SJCRH30 (cell line): ENCODE measurements around the gene DAPP1. TPM values are rescaled to one million over a fixed set of nuclear protein-coding genes. Genes with fewer than 3 reads are reported as not detected.

Source experiments
- DNase-seq, 2 experiments: peaks; one replicate each; pipeline ENCODE4 v3.0.0-alpha.2; 2015 to 2020
- H3K27ac ChIP-seq: fragments of 250-450 bp; sonication (Bioruptor Pico); 2 replicates; pipeline ENCODE4 v1.5.1; 2020; ENCODE audit warnings: mild to moderate bottlenecking, moderate library complexity
- H3K27me3 ChIP-seq: fragments of 250-450 bp; sonication (Bioruptor Pico); 2 replicates; pipeline ENCODE4 v1.5.1; 2020; ENCODE audit warnings: mild to moderate bottlenecking, moderate library complexity
- H3K36me3 ChIP-seq: fragments of 250-450 bp; sonication (Bioruptor Pico); 2 replicates; pipeline ENCODE4 v1.5.1; 2020; ENCODE audit warnings: mild to moderate bottlenecking, moderate library complexity
- H3K4me1 ChIP-seq: fragments of 250-450 bp; sonication (Bioruptor Pico); 2 replicates; pipeline ENCODE4 v1.5.1; 2020; ENCODE audit warnings: mild to moderate bottlenecking, moderate library complexity
- H3K4me3 ChIP-seq: fragments of 250-450 bp; sonication (Bioruptor Pico); 2 replicates; pipeline ENCODE4 v1.5.1; 2020; ENCODE audit warnings: mild to moderate bottlenecking, moderate library complexity
- H3K9me3 ChIP-seq: fragments of 250-450 bp; sonication (Bioruptor Pico); replicated peaks from 2 replicates; pipeline ENCODE4 v1.5.1; 2020; ENCODE audit warnings: mild to moderate bottlenecking, moderate library complexity
- total RNA-seq: library from RNA; depleted of rRNA; stranded (reverse); fragments of >200 nt; shearing (Covaris generic); gene quantifications from 2 replicates; pipeline ENCODE4 v1.2.3, GENCODE V29; 2014; rRNA removed

Gene DAPP1
- total RNA-seq, 1 experiment from 2014 or later = 0.49 TPM

DNA sequence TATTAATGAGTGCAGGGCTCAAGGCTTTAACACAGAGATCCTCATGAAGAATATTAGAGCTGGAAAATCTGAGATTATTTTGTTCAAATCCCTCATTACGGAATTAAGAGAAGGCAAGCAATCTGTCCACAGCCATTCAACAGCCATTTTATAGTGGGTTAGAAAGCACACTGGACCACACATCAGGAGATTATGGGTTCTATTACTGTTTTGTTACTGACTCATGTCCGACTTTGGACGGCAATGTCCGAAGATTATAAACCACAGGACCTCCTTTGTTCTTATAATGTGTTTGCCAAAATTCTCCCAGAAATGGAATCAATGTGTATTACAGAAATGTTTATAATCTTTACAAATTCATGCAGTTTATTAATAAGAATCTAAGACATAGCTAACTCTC, 69.5 kb downstream of the DAPP1 start:
- H3K4me1 ChIP-seq = no peaks in the 10 kb centered on the region
- no peak overlapping the region for H3K4me3 ChIP-seq
- peaks cover 29% of the 10 kb centered on the region for H3K36me3 ChIP-seq
- no peak overlapping the region for H3K27ac ChIP-seq
- no peaks in the 10 kb centered on the region for H3K9me3 ChIP-seq
- no peaks in the 10 kb centered on the region for H3K27me3 ChIP-seq
- no peak for DNase-seq

DNA sequence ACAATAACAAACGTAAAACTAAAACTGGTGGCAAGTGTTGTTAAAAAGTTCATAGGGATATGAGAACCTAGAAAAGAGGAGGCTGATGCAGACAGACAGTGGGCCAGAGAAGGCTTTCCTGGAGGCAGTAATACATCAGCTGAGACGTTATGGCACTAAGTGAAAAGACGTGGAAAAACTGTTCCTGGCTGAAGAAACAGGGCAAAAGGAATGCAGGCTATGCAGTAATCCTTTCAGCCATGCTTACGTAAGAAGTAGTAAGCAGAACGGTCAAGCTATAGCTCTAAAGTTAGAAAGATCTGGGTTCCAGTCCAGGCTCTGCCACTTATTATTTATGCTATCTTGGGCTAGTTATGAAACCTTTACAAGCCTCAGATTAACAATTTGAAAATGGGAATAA, 71.2 kb downstream of the DAPP1 start:
- H3K36me3 ChIP-seq = peaks cover 22% of the 10 kb centered on the region
- no peak overlapping the region for H3K4me3 ChIP-seq
- DNase-seq = no peak
- no peak overlapping the region for H3K27ac ChIP-seq
- no peaks in the 10 kb centered on the region for H3K27me3 ChIP-seq
- no peaks in the 10 kb centered on the region for H3K9me3 ChIP-seq
- H3K4me1 ChIP-seq = no peaks in the 10 kb centered on the region

DNA sequence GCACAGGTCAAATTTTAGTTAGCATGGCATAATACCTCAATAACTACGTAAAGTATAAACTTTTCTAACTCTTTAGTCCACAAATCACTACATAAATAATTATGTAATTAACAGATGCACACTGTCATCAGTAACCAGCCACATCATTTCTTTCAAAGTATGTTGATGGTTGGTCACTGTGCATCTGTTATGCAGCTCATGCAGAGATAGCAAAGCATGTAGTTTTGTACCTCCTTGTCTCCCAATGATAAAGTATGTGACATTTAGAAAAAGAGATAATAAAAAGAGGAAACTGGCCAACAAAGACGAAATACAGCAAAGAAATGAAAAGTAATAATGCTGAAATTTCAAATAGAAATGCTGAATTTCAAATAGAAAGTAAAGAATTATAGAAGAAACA, 74.7 kb downstream of the DAPP1 start:
- Histone ChIP-seq H3K27ac (no peak overlapping the region), H3K4me1 (peaks cover 8% of the 10 kb centered on the region; the same call in 1 of the 2 replicates), H3K27me3 (no peaks in the 10 kb centered on the region), H3K4me3 (no peak overlapping the region), H3K36me3 (peaks cover 3% of the 10 kb centered on the region; the same call in 1 of the 2 replicates), H3K9me3 (no peaks in the 10 kb centered on the region)
- DNase-seq = no peak

DNA sequence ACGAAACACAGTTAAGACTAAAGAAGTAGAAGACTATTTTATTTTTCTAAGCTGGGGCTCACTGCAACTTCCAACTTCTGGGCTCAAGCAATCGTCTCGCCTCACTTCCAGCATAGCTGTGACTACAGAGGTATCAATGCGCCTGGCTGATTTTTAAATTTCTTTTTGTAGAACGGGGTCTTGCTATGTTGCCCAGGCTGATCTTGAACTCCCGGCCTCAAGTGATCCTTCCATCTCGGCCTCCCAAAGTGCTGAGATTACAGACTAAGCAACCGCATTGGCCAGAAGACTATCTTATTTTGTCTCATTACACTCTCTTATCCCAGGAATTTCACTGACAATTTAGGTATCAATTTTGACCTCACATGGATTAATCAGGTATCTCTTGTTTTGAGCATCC, 76.4 kb downstream of the DAPP1 start:
- peaks cover 3% of the 10 kb centered on the region; the same call in 1 of the 2 replicates for H3K36me3 ChIP-seq
- no peak overlapping the region for H3K27ac ChIP-seq

DNA sequence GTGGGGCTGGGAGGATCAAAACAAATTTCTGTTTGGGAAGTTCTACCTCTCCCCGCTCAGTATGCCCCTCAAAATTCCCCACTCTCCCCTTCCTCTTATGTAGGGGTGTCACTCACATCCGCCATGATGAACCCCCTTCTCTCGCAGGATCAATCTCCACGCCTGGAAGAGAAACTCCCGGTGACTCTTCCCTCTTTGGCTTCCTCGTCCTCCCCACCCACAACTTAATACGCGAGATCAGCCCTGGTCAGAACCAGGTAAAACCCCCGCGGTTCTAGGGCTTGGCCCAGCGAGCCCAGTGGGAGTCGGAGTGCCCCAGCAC, 77.2 kb downstream of the DAPP1 start:
- H3K36me3 ChIP-seq = peaks cover 3% of the 10 kb centered on the region; the same call in 1 of the 2 replicates
- DNase-seq = peak in 1 of 2 experiments; percentile 1
- peak overlapping the region; percentile 68 for H3K27ac ChIP-seq
- no peaks in the 10 kb centered on the region for H3K9me3 ChIP-seq
- peak overlapping the region; percentile 98 for H3K4me3 ChIP-seq
- H3K4me1 ChIP-seq = peaks cover 8% of the 10 kb centered on the region; the same call in 1 of the 2 replicates
- H3K27me3 ChIP-seq = no peaks in the 10 kb centered on the region

More for the DNA sequence above, 76.4 kb downstream of the DAPP1 start:
- H3K27me3 ChIP-seq = no peaks in the 10 kb centered on the region
- H3K4me3 ChIP-seq = peak overlapping the region; percentile 98
- no peak for DNase-seq
- H3K9me3 ChIP-seq = no peaks in the 10 kb centered on the region
- peaks cover 8% of the 10 kb centered on the region; the same call in 1 of the 2 replicates for H3K4me1 ChIP-seq

- Histone ChIP-seq H3K27ac (peak within 1 kb of the TSS; percentile 68), H3K4me1 (peaks cover 8% of the 10 kb centered on the region; the same call in 1 of the 2 replicates), H3K36me3 (peaks cover 3% of the 10 kb centered on the region; the same call in 1 of the 2 replicates), H3K27me3 (no peaks in the 10 kb centered on the region), H3K9me3 (no peaks in the 10 kb centered on the region), H3K4me3 (peak within 1 kb of the TSS; percentile 98)
- peak; percentile 88 to 89 for DNase-seq
Measured at GRCh38 chr4:99894161-99894997, 77.8 kb downstream of the DAPP1 start, which contains the start of gene LAMTOR3. TSS of gene LAMTOR3 (minus strand) at chr4:99894427. CDS start at chr4:99893963, 464 bp downstream.

DNA sequence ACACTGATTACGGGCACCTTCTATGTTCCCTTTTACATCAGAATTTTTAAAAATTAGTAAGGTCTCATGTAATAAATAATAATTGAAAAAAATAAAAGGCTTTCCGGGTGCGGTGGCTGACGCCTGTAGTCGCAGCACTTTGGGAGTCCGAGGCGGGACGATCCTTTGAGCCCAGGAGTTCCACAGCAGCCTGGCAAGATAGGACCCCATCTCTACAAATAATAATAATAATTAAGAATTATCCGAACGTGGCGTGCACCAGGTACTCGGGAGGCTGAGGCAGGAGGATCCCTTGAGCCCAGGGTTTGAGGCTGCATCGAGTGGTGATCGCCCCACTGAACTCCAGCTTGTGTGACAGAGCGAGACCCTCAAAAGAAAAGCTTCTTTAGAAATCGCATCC, 78.4 kb downstream of the DAPP1 start:
- no peak for DNase-seq
- Histone ChIP-seq H3K4me3 (peak overlapping the region; percentile 98), H3K27ac (peak overlapping the region; percentile 48), H3K9me3 (no peaks in the 10 kb centered on the region), H3K4me1 (peaks cover 8% of the 10 kb centered on the region; the same call in 1 of the 2 replicates), H3K27me3 (no peaks in the 10 kb centered on the region), H3K36me3 (peaks cover 3% of the 10 kb centered on the region; the same call in 1 of the 2 replicates)

DNA sequence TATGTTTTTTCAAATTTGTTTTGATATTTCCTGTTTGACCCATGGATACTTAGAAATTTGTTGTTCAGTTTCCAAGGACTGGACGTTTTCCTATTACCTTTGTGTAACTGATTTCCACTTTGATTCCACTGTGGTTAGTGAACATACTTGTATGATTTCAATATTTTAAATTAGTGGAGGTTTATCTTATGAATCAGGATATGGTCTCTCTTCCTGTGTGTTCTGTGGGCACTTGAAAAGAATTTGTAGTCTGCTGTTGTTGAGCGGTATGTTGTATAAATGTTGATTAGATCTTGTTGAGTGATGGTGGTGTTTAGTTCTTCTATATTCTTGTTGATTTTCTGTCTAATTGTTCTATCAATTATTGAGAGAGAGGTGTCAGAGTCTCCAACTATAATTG, 98.8 kb downstream of the DAPP1 start:
- Histone ChIP-seq H3K4me1 (no peaks in the 10 kb centered on the region), H3K4me3 (no peak overlapping the region), H3K27me3 (no peaks in the 10 kb centered on the region), H3K36me3 (peaks cover 28% of the 10 kb centered on the region), H3K27ac (no peak overlapping the region), H3K9me3 (peaks cover 5% of the 10 kb centered on the region; the same call in 1 of the 2 replicates)
- DNase-seq = no peak

GRCh38 chr4:99917575-99917974, 100.9 kb downstream of the DAPP1 start:
- H3K27me3 ChIP-seq = no peaks in the 10 kb centered on the region
- no peak for DNase-seq
- H3K4me1 ChIP-seq = no peaks in the 10 kb centered on the region
- no peak overlapping the region for H3K27ac ChIP-seq
- no peak overlapping the region for H3K4me3 ChIP-seq
- H3K36me3 ChIP-seq = peaks cover 33% of the 10 kb centered on the region
- peaks cover 5% of the 10 kb centered on the region; the same call in 1 of the 2 replicates for H3K9me3 ChIP-seq

- H3K4me3 ChIP-seq = no peak overlapping the region
- H3K9me3 ChIP-seq = peaks cover 5% of the 10 kb centered on the region; the same call in 1 of the 2 replicates
- no peaks in the 10 kb centered on the region for H3K27me3 ChIP-seq
- peaks cover 33% of the 10 kb centered on the region for H3K36me3 ChIP-seq
- H3K27ac ChIP-seq = no peak overlapping the region
- no peaks in the 10 kb centered on the region for H3K4me1 ChIP-seq
- no peak for DNase-seq
Measured at GRCh38 chr4:99918656-99919055, 102.0 kb downstream of the DAPP1 start.

Other genes with a start within 250 kb of the DAPP1 start
- gene MTTP, start 242.0 kb upstream of the DAPP1 start, total RNA-seq = 0.20 TPM in 1 of 2 replicates, not detected in the other
- 8.8 and 10.1 TPM in 2 replicates for gene C4orf54, start 159.0 kb upstream of the DAPP1 start, total RNA-seq
- gene LAMTOR3, start 77.6 kb downstream of the DAPP1 start, total RNA-seq = 36.1 and 37.9 TPM in 2 replicates
- 23.8 and 26.1 TPM in 2 replicates for gene DNAJB14, start 129.8 kb downstream of the DAPP1 start, total RNA-seq
- gene H2AZ1, start 133.4 kb downstream of the DAPP1 start, total RNA-seq = 794 and 838 TPM in 2 replicates